Neural cell (in vitro differentiated cells): Measurements from ENCODE around the gene ASIP.

Experiments used
- POLR2AphosphoS5 ChIP-seq: IDR thresholded peaks from 2 replicates; pipeline ENCODE4 v1.6.1; 2012
- SMC3 ChIP-seq: fragments of 450-650 bp; conservative IDR thresholded peaks from 2 replicates; pipeline ENCODE4 v1.6.1; 2014; ENCODE audit warnings: antibody characterized with exemption, mild to moderate bottlenecking, moderate library complexity; ENCODE audit not compliant: poor library complexity
- TAF1 ChIP-seq: IDR thresholded peaks from 2 replicates; pipeline ENCODE4 v1.6.1; 2012; ENCODE audit warnings: low read depth
- TF ChIP-seq, protein P1 (sequence below): fragments of 450-650 bp; IDR thresholded peaks from 2 replicates; pipeline ENCODE4 v1.5.1; 2014; ENCODE audit warnings: antibody characterized with exemption, mild to moderate bottlenecking, moderate library complexity; ENCODE audit not compliant: poor library complexity, severe bottlenecking

DNA sequence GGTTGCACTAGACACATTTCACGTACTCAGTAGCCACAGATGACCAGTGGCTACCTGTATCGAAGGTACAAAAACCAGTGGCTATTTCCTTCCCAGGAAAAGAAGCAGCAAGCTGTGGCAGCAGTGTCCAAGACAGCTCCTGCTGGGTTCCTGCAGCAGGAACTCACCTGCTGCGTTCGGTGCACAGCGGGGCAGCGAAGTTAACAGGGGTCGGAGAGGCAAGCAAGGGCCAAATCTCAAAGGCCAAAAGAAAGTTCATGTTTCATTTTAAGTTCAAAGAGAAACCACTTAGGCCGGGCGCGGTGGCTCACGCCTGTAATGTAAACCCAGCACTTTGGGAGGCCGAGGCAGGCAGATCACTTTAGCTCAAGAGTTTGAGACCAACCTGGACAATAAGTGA lies 26.9 kb downstream of the ASIP start:
- no peak for TF ChIP-seq POLR2AphosphoS5
- TF ChIP-seq TAF1: no peak
- TF ChIP-seq, protein P1, sequence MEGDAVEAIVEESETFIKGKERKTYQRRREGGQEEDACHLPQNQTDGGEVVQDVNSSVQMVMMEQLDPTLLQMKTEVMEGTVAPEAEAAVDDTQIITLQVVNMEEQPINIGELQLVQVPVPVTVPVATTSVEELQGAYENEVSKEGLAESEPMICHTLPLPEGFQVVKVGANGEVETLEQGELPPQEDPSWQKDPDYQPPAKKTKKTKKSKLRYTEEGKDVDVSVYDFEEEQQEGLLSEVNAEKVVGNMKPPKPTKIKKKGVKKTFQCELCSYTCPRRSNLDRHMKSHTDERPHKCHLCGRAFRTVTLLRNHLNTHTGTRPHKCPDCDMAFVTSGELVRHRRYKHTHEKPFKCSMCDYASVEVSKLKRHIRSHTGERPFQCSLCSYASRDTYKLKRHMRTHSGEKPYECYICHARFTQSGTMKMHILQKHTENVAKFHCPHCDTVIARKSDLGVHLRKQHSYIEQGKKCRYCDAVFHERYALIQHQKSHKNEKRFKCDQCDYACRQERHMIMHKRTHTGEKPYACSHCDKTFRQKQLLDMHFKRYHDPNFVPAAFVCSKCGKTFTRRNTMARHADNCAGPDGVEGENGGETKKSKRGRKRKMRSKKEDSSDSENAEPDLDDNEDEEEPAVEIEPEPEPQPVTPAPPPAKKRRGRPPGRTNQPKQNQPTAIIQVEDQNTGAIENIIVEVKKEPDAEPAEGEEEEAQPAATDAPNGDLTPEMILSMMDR: no peak
- TF ChIP-seq SMC3: no peak
